Testis (tissue), 5 donors: Measurements from ENCODE around the gene MAT2A. TPM values are rescaled to one million over a fixed set of nuclear protein-coding genes. Genes with fewer than 3 reads are reported as not detected.

Experiments
- DNase-seq: peaks from one replicate; pipeline ENCODE4 v3.0.0-alpha.2; 2019
- H3K27ac ChIP-seq, 2 donors: fragments of 200-600 bp; sonication (generic); one replicate each; pipeline ENCODE4 v1.5.1; 2019
- H3K27me3 ChIP-seq: fragments of 200-600 bp; sonication (generic); one replicate; pipeline ENCODE4 v1.5.1; 2019
- H3K36me3 ChIP-seq: fragments of 200-600 bp; sonication (generic); one replicate; pipeline ENCODE4 v1.5.1; 2017; ENCODE audit warnings: low read depth; ENCODE audit errors: missing control alignments
- H3K4me1 ChIP-seq: fragments of 200-600 bp; sonication (generic); one replicate; pipeline ENCODE4 v1.5.1; 2019
- H3K4me3 ChIP-seq, 2 donors: fragments of 200-600 bp; sonication (generic); one replicate each; pipeline ENCODE4 v1.5.1; 2017 to 2019
- H3K9me3 ChIP-seq: fragments of 200-600 bp; sonication (generic); one replicate; pipeline ENCODE4 v1.5.1; 2017
- CTCF ChIP-seq, 3 experiments: fragments of 450-650 bp in 2 of 3; fragments of 200-600 bp in 1 of 3; sonication (generic) in 1 of 3; IDR thresholded peaks; one replicate each; pipeline ENCODE4 v1.5.1; 2016 to 2019; ENCODE audit warnings: antibody characterized with exemption in 3 of 3, mild to moderate bottlenecking in 2 of 3, moderate library complexity in 1 of 3
- POLR2A ChIP-seq: fragments of 450-650 bp; IDR thresholded peaks from one replicate; pipeline ENCODE4 v1.6.1; 2017; ENCODE audit warnings: antibody characterized with exemption, mild to moderate bottlenecking, moderate library complexity
- WGBS, 2 donors: methylation state at CpG; one replicate each; pipeline ENCODE4 v1.1.5; 2018; 5-methylcytosine and 5-hydroxymethylcytosine counted together
- intact Hi-C: fragments of 100-400 bp; cut with DNase I; formaldehyde crosslinking; loops from one replicate; pipeline ENCODE4 v1.15.1; 2023; ENCODE audit warnings: low total_unique reads
- long read RNA-seq, 2 donors: transcript quantifications; one replicate each; lab custom pipeline, GENCODE V29; 2026
- polyA plus RNA-seq: library from polyadenylated mRNA; stranded (reverse); fragments of 350-450 nt; fragmentation: Illumina TruSeq; extraction: RNeasy Lipid Tissue Mini Kit (QIAGEN cat#74804); gene quantifications from one replicate; pipeline ENCODE4 v1.2.3, GENCODE V29; 2014; ENCODE audit warnings: low read depth, low replicate concordance; ENCODE audit not compliant: insufficient read depth
- total RNA-seq, 2 donors: library from RNA; depleted of rRNA; stranded (reverse); fragments of >200 nt; gene quantifications; one replicate each; pipeline ENCODE4 v1.2.3, GENCODE V29; 2016

MAT2A gene
- 100 to 1,000 TPM; 219 to 268 TPM for total RNA-seq
- 198 TPM for polyA plus RNA-seq
- long read RNA-seq, donor 1, transcript MAT2A-201 (9 exons, 2,819 nt): major isoform, 35 of 79 reads
- long read RNA-seq, donor 1, partial matches to known transcripts: 43 of 79 reads
- long read RNA-seq, donor 1, other reads (novel, unspliced or antisense): 0 of 79 reads
- long read RNA-seq, donor 2, transcript MAT2A-201 (9 exons, 2,819 nt): major isoform, 35 of 46 reads
- long read RNA-seq, donor 2, partial matches to known transcripts: 10 of 46 reads
- long read RNA-seq, donor 2, other reads (novel, unspliced or antisense): 0 of 46 reads

- TF ChIP-seq POLR2A: peak; percentile 96
- TF ChIP-seq CTCF (IDR thresholded peaks at IDR 0.05): peak; percentile 74 to 82 (median 81)
- WGBS, 2 donors: 0% methylated on average over 1 to 65 of the region's 92 CpGs
- Histone ChIP-seq H3K9me3 (no peaks in the 10 kb centered on the region), H3K27me3 (no peaks in the 10 kb centered on the region), H3K27ac (peak within 1 kb of the TSS; percentile 99), H3K4me1 (peaks cover 26% of the 10 kb centered on the region), H3K4me3 (peak within 1 kb of the TSS; percentile 87 to 94), H3K36me3 (no peaks in the 10 kb centered on the region)
- DNase-seq: peak; percentile 94
- intact Hi-C loops: loop anchor here (5.0 kb wide), 1 partner anchor 101 kb away; no protein-coding TSS in a partner anchor
These were observed at the start of gene MAT2A for GRCh38 chr2:85538507-85539360. Gene MAT2A, plus strand, starts transcription at chr2:85539168. Its CDS starts 120 bp downstream, at chr2:85539288.

- H3K4me1 ChIP-seq: no peaks in the 10 kb centered on the region
- intact Hi-C loops: no loop called here
- H3K27ac ChIP-seq: no peak overlapping the region
- no peak for TF ChIP-seq CTCF (IDR thresholded peaks at IDR 0.05)
- TF ChIP-seq POLR2A: no peak
- no peaks in the 10 kb centered on the region for H3K36me3 ChIP-seq
- no peaks in the 10 kb centered on the region for H3K9me3 ChIP-seq
- H3K4me3 ChIP-seq: no peak overlapping the region
- no peaks in the 10 kb centered on the region for H3K27me3 ChIP-seq
- WGBS, 2 donors: 91 to 93% methylated on average over 3 of the region's 3 CpGs
- no peak for DNase-seq
These were observed 47.9 kb upstream of the MAT2A start for GRCh38 chr2:85490861-85491755.

- no peak overlapping the region for H3K4me3 ChIP-seq
- H3K4me1 ChIP-seq: peaks cover 11% of the 10 kb centered on the region
- intact Hi-C loops: no loop called here
- H3K27ac ChIP-seq: no peak overlapping the region
- H3K9me3 ChIP-seq: no peaks in the 10 kb centered on the region
- no peaks in the 10 kb centered on the region for H3K27me3 ChIP-seq
- DNase-seq: no peak
- TF ChIP-seq CTCF (IDR thresholded peaks at IDR 0.05) (no peak), POLR2A (no peak)
- H3K36me3 ChIP-seq: no peaks in the 10 kb centered on the region
- 96 to 97% methylated on average over 1 of the region's 1 CpG for WGBS, 2 donors
These were observed 42.5 kb upstream of the MAT2A start for GRCh38 chr2:85496436-85496835.

GRCh38 chr2:85497944-85498630 lies 40.9 kb upstream of the MAT2A start:
- Histone ChIP-seq H3K27ac (no peak overlapping the region), H3K27me3 (no peaks in the 10 kb centered on the region)
- no peak for DNase-seq

More at GRCh38 chr2:85497944-85498630, 40.9 kb upstream of the MAT2A start:
- no peak for TF ChIP-seq POLR2A
- TF ChIP-seq CTCF (IDR thresholded peaks at IDR 0.05): no peak
- Histone ChIP-seq H3K36me3 (no peaks in the 10 kb centered on the region), H3K4me1 (peaks cover 11% of the 10 kb centered on the region), H3K4me3 (no peak overlapping the region), H3K9me3 (no peaks in the 10 kb centered on the region)
- intact Hi-C loops: no loop called here
- 88 to 89% methylated on average over 4 of the region's 4 CpGs for WGBS, 2 donors
